HG03060 (cell line): ENCODE results near the gene SMIM7.
"Not testable (repeated sequence)": the region's sequence is repeated elsewhere in the genome, so short reads cannot be mapped to it uniquely, and the experiment has no call there.

Experiments
- ATAC-seq: cut with Tn5 transposase; IDR thresholded peaks from one replicate; pipeline ENCODE4 v1.9.1; 2021; ENCODE audit warnings: low read depth, moderate number of reproducible peaks; ENCODE audit not compliant: unreplicated experiment

The SMIM7 gene

GRCh38 chr19:16659832-16660708, at the start of gene SMIM7:
SMIM7 (minus strand) TSS chr19:16660144; CDS start chr19:16660110, 34 bp downstream.
- ATAC-seq = peak; percentile 70

GRCh38 chr19:16703677-16704076, 43.7 kb upstream of the SMIM7 start:
- ATAC-seq = no peak

- ATAC-seq = no peak
Observed at GRCh38 chr19:16702123-16702522, 42.2 kb upstream of the SMIM7 start.

GRCh38 chr19:16698914-16699313, 39.0 kb upstream of the SMIM7 start:
- no peak for ATAC-seq

GRCh38 chr19:16688084-16688483, 28.1 kb upstream of the SMIM7 start:
- ATAC-seq = no peak

- no peak for ATAC-seq
Observed at GRCh38 chr19:16684216-16684615, 24.3 kb upstream of the SMIM7 start.

- ATAC-seq = no peak
Observed at GRCh38 chr19:16682539-16682938, 22.6 kb upstream of the SMIM7 start.

GRCh38 chr19:16679811-16680210, 19.9 kb upstream of the SMIM7 start:
- ATAC-seq = no peak

GRCh38 chr19:16678498-16678897, 18.6 kb upstream of the SMIM7 start:
- ATAC-seq = no peak

- ATAC-seq = no peak
Observed at GRCh38 chr19:16677055-16677454, 17.1 kb upstream of the SMIM7 start.

GRCh38 chr19:16676101-16676798, 16.3 kb upstream of the SMIM7 start:
- no peak for ATAC-seq

- ATAC-seq = not testable (repeated sequence)
Observed at GRCh38 chr19:16673839-16674238, 13.9 kb upstream of the SMIM7 start.

GRCh38 chr19:16673231-16673630, 13.3 kb upstream of the SMIM7 start:
- ATAC-seq = no peak

GRCh38 chr19:16671652-16672274, 11.8 kb upstream of the SMIM7 start:
- no peak for ATAC-seq

- ATAC-seq = no peak
Observed at GRCh38 chr19:16670291-16670690, 10.3 kb upstream of the SMIM7 start.

- not testable (repeated sequence) for ATAC-seq
Observed at GRCh38 chr19:16668702-16669101, 8.8 kb upstream of the SMIM7 start.

GRCh38 chr19:16668176-16668575, 8.2 kb upstream of the SMIM7 start:
- ATAC-seq = no peak

- no peak for ATAC-seq
Observed at GRCh38 chr19:16661480-16662034, 1.6 kb upstream of the SMIM7 start.

GRCh38 chr19:16660763-16661479, 977 bp upstream of the SMIM7 start, which contains the start of gene TMEM38A:
TMEM38A (plus strand) TSS chr19:16661139; CDS start chr19:16661218, 79 bp downstream.
- ATAC-seq = peak; percentile 1

- no peak for ATAC-seq
Observed at GRCh38 chr19:16659464-16659831, 496 bp downstream of the SMIM7 start.
